Suppressor macrophage (primary cell): ENCODE results near the gene ARHGEF1.

Source experiments
- DNase-seq, 4 experiments: peaks; one replicate each; pipeline ENCODE4 v3.0.0-alpha.2; 2020 to 2022
- total RNA-seq, 17 experiments: gene quantifications; one replicate each; lab custom pipeline; 2026; ENCODE audit warnings: mixed read lengths in 6 of 17, inconsistent platforms in 3 of 17; lab: John Stamatoyannopoulos, UW

Gene ARHGEF1, protein sequence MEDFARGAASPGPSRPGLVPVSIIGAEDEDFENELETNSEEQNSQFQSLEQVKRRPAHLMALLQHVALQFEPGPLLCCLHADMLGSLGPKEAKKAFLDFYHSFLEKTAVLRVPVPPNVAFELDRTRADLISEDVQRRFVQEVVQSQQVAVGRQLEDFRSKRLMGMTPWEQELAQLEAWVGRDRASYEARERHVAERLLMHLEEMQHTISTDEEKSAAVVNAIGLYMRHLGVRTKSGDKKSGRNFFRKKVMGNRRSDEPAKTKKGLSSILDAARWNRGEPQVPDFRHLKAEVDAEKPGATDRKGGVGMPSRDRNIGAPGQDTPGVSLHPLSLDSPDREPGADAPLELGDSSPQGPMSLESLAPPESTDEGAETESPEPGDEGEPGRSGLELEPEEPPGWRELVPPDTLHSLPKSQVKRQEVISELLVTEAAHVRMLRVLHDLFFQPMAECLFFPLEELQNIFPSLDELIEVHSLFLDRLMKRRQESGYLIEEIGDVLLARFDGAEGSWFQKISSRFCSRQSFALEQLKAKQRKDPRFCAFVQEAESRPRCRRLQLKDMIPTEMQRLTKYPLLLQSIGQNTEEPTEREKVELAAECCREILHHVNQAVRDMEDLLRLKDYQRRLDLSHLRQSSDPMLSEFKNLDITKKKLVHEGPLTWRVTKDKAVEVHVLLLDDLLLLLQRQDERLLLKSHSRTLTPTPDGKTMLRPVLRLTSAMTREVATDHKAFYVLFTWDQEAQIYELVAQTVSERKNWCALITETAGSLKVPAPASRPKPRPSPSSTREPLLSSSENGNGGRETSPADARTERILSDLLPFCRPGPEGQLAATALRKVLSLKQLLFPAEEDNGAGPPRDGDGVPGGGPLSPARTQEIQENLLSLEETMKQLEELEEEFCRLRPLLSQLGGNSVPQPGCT
- total RNA-seq, result 34.9 to 177 (median 96.6) reads per million in 17 experiments

GRCh38 chr19:41882568-41883462 lies at the start of gene ARHGEF1:
Gene ARHGEF1 (plus strand): TSS chr19:41883184. CDS start chr19:41888083, 4,899 bp downstream.
- peak; percentile 43 to 83 (median 68) for DNase-seq

- no peak for DNase-seq
Measured at GRCh38 chr19:41837981-41838708, 44.8 kb upstream of the ARHGEF1 start.

GRCh38 chr19:41839211-41839610 lies 43.8 kb upstream of the ARHGEF1 start:
- DNase-seq, result no peak

DNA sequence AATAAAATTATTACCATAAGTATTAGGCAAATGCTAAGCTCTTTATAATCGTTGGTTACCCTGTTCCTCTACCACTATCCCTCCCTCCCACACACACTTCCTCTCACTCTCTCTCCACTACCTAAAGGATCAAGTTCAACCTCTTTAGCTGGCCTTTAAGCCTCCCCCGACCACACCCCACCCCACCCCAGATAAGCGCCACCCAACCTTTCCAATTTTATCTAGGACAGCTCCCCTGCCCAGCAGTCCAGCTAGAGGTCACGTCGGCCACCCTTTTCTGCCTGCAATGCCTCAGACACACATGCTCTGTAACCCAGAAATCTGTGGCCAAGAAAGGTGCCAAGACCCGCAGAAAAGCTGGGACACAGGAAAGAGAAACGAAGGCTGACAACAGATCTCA lies 39.6 kb upstream of the ARHGEF1 start:
- no peak for DNase-seq

GRCh38 chr19:41844601-41845000 lies 38.4 kb upstream of the ARHGEF1 start, which contains the start of gene LYPD4:
Gene LYPD4 (minus strand): TSS chr19:41844683. CDS start chr19:41839285, 5,398 bp downstream.
- DNase-seq, result no peak

DNA sequence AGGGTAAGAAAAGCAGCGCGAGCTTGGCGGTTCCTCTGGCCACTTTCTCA lies 38.2 kb upstream of the ARHGEF1 start, which contains the start of gene DMRTC2:
TSS of gene DMRTC2 (plus strand) at position 42 of the 50 bp plus-strand sequence. CDS start 2,387 bp downstream, outside the sequence.
- no peak for DNase-seq

GRCh38 chr19:41845051-41845590 lies 37.9 kb upstream of the ARHGEF1 start:
- no peak for DNase-seq

GRCh38 chr19:41847351-41848105 lies 35.5 kb upstream of the ARHGEF1 start:
- no peak for DNase-seq

GRCh38 chr19:41848666-41849065 lies 34.3 kb upstream of the ARHGEF1 start:
- DNase-seq, result no peak

- no peak for DNase-seq
Measured at GRCh38 chr19:41849067-41849466, 33.9 kb upstream of the ARHGEF1 start.

- DNase-seq, result no peak
Measured at GRCh38 chr19:41850381-41850780, 32.6 kb upstream of the ARHGEF1 start.

GRCh38 chr19:41851456-41851855 lies 31.5 kb upstream of the ARHGEF1 start:
- no peak for DNase-seq

DNA sequence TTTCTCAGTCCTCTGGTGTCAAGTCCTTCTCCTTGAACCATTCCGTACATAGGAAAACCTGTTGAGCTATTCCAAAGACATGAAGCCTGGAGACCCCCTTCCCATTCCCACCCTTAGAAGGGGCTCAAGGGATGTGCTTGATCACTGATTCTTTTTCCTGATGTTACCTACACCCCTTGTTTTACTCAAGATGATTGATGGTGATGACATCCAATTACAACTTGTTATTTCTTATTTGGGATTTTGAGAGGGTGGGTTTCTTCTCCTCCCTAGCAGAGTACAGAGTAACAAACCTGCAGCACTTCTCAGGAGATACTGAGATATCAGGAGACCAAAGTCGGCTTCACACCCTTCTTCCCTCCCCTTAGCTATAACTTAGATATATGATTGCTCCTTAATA lies 29.6 kb upstream of the ARHGEF1 start:
- DNase-seq, result no peak

GRCh38 chr19:41853768-41854167 lies 29.2 kb upstream of the ARHGEF1 start:
- no peak for DNase-seq

GRCh38 chr19:41859213-41859617 lies 23.8 kb upstream of the ARHGEF1 start:
- DNase-seq, result no peak

DNA sequence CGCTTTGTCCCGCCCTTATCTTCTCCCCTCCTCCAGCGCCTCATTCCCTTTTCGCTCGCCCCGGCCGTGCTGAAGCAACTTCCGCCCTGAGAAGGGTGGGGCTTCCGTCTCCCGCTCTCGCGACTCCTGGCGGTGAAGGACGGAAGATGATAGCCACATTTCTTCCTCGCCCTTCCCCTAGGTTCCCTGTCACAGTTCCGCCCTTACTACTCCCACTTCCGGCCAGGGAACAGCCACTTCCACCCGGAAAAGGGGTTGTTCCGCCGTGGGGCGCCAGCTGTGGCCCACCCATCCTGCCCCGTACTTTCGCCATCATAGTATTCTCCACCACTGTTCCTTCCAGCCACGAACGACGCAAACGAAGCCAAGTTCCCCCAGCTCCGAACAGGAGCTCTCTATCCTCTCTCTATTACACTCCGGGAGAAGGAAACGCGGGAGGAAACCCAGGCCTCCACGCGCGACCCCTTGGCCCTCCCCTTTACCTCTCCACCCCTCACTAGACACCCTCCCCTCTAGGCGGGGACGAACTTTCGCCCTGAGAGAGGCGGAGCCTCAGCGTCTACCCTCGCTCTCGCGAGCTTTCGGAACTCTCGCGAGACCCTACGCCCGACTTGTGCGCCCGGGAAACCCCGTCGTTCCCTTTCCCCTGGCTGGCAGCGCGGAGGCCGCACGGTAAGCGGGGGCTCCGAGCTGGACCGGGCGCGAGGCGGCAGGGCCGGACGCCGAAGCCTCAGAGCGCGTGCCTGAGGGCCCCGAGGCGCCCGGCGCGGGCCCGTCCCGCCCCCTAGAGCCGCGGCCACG lies 23.2 kb upstream of the ARHGEF1 start, which contains the start of gene RPS19:
TSS of gene RPS19 (plus strand) at position 638 of the 801 bp plus-strand sequence. CDS start 520 bp downstream, outside the sequence.
- DNase-seq, result peak; percentile 99

DNA sequence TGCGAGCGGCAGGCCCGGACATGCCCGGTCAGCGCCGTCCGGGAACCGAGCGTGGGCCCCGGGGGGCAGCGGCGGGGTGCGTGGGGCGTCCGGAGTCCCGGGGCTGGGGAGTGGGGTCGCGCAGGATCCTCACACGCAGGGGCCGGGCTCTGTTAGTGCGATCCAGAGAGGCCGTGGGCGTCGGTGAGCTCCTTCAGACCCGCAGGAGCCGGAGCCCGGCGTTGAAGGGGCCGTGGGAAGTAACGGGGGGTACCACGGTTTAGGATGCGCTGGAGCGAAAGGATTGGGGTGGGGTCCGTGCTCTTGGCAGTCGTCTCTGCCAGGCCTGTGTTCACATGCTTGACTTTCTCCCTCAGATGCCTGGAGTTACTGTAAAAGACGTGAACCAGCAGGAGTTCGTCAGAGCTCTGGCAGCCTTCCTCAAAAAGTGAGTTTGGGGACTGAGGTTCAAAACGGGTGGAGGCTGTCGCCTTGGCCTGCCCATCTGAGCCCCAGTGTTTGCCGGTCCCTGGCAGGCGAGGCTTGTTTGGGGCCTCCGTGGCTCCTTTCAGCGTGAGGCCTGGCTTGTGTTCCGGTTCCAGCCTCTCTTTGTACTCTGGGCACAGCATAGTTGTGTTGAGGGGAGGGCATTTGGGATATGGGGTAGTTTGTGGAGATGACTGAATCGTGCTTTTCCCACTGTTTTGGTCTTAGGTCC lies 22.4 kb upstream of the ARHGEF1 start:
- DNase-seq, result peak; percentile 15 to 32 (median 22)

- DNase-seq, result peak; percentile 21 to 54 (median 48)
Measured at GRCh38 chr19:41861116-41861768, 21.7 kb upstream of the ARHGEF1 start.

DNA sequence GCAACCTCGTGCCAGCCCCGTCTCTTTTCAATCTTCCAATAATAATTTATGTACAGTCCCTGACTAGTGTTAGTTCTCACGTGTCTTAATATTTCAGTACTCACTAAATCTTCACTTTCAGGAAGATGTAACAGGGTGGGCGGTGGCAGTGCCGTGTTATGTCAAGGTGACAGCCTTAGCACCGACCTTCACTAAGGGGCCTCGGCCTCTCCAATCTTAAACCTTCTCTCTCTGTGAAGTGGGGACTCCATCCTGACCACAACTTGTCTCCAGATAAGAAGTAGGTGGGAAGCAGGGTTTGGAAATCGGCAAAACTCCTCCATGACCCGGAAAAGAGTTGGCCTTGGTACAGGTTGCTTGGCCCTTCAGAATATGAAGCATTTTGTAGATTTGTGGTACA lies 21.1 kb upstream of the ARHGEF1 start:
- DNase-seq, result no peak
